ENCODE measurements around the gene PLCG2.

PLCG2 gene

DNA sequence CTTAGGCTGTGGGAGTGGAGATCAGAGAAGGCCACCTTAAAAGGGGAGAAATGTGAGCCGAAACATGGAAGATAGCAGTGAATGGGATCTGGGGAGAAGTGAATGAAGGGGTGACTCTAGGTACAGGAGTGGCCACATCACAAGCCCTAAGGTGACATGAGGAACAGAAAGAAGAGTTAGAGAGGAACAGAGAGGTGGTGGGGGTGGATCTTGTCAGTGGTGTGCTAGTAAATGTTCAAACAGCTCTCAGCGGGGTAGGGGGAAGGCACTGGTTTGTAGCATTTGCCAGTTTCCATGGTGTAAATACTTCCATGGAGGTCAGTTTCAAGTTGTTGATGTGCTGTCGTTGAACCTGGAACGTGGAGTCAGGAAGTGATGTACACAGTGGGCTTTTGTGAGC is 141.4 kb downstream of the PLCG2 start:
- Histone ChIP-seq H3K4me2 (no peak overlapping the region), H4K20me1 (peaks cover 0 to 3% (median 0%) of the 10 kb centered on the region in 11 experiments; a peak in 2 of 22 replicates), H3K4me1 (0 out of 20 replicates have a peak, but pooled peaks cover 0 to 4% (median 0%) of the 10 kb centered on the region in 10 experiments), H3K4me3 (no peak overlapping the region), H3K36me3 (peaks cover 43 to 89% (median 66%) of the 10 kb centered on the region in 11 experiments), H3K27me3 (no peaks in the 10 kb centered on the region), H3K27ac (no peak overlapping the region), H3K9me3 (replicated peaks in 1 of 11) (no peaks in the 10 kb centered on the region), H3K9ac (no peak overlapping the region)
- TF ChIP-seq Cebpa-rat (IDR thresholded peaks at IDR 0.05) = no peak

DNA sequence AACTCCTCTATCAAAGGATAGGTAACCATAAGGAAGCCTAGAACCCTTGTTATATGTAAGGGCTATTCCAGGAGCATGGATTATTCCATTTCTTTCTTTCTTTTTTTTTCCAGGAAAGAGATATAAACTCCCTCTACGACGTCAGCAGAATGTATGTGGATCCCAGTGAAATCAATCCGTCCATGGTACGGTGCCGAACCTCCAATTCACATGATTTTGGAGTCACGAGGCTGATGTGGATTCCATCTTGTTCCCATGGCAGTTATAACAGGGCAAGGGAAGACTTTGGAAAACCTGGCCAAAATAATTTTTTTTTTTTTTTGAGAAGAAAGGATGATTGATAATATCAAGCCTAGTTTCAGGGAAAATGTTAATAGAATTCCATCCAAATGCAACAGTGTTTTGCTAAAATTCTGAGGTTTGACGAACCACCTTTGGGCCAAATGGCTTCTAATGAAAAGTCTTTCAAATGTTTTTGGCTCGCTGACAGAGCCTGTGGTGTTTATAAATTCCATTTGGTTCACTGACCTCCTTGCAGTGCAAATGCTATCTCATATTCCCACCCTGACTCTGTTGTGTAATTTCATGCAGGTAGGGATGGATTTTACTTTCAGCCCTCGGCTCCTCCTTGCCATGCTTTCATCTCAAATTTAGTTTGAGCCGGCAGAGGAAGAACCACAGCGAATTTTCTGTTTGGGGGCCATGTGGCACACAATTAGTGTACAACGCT is 142.2 kb downstream of the PLCG2 start:
- Histone ChIP-seq H3K4me1 (0 out of 20 replicates have a peak, but pooled peaks cover 0 to 4% (median 0%) of the 10 kb centered on the region in 10 experiments), H3K36me3 (peaks cover 43 to 87% (median 65%) of the 10 kb centered on the region in 11 experiments), H4K20me1 (peaks cover 0 to 3% (median 0%) of the 10 kb centered on the region in 11 experiments; a peak in 2 of 22 replicates), H3K9me3 (replicated peaks in 1 of 11) (no peaks in the 10 kb centered on the region), H3K4me3 (no peak overlapping the region), H3K27ac (no peak overlapping the region), H3K27me3 (no peaks in the 10 kb centered on the region), H3K9ac (no peak overlapping the region), H3K4me2 (no peak overlapping the region)
- TF ChIP-seq Cebpa-rat (IDR thresholded peaks at IDR 0.05) = no peak

DNA sequence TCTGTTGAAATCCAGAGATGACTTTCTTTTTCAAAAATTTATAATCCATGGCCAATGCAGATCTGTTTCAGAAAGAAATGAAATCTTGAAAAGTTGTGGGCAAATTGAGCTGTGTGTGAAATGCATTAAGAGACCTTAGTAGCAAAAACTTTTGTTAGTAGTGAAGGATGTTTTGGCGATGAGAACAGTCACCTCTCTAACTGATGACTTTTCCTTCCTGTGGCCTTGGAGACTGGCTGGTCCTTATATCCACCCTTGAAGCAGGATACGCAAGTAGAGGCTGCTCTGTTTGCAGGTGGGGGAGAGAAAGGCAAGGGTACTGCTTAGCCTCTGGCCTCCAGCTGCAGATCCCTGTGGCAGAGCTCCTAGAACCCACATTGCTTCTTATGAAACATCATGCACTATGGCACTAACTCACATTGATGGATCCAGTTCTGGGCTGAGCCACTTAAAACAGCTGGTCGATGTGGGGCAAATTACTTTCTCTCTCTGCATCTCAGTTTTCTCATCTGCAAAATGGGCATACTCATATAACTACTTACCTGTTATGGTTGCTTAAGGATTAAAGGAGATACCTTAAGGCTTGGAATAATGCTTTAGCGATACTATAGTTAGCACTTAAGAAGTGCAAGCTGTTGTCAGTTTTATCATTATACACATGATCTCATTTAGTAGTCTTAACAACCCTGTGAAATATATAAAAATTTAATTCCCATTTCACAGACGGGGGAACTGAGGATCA is 142.9 kb downstream of the PLCG2 start:
- H3K9me3 ChIP-seq (replicated peaks in 1 of 11) = no peaks in the 10 kb centered on the region
- H3K4me1 ChIP-seq = 0 out of 20 replicates have a peak, but pooled peaks cover 0 to 4% (median 0%) of the 10 kb centered on the region in 10 experiments
- H3K36me3 ChIP-seq = peaks cover 43 to 90% (median 65%) of the 10 kb centered on the region in 11 experiments
- H3K27me3 ChIP-seq = no peaks in the 10 kb centered on the region
- no peak for TF ChIP-seq Cebpa-rat (IDR thresholded peaks at IDR 0.05)
- no peak overlapping the region for H3K9ac ChIP-seq
- H4K20me1 ChIP-seq = peaks cover 0 to 3% (median 0%) of the 10 kb centered on the region in 11 experiments; a peak in 2 of 22 replicates
- H3K27ac ChIP-seq = no peak overlapping the region
- H3K4me2 ChIP-seq = no peak overlapping the region
- no peak overlapping the region for H3K4me3 ChIP-seq

DNA sequence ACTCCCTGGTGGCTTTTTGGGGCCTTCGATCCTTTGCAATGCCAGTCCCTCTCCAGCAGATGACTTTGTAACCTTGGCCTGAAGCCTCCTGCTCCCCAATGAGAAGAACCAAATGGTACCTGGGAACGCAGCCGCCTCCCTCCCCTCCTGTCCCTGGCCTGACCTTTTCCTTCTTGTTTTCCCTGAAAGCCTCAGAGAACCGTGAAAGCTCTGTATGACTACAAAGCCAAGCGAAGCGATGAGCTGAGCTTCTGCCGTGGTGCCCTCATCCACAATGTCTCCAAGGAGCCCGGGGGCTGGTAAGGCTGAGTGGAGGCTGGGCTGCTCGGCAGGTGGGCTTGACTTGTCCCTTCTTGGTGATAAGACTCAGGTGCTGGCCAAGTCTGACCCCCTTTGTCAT is 144.2 kb downstream of the PLCG2 start:
- no peak overlapping the region for H3K4me2 ChIP-seq
- no peak overlapping the region for H3K27ac ChIP-seq
- no peaks in the 10 kb centered on the region for H3K27me3 ChIP-seq
- H3K9ac ChIP-seq = no peak overlapping the region
- no peaks in the 10 kb centered on the region for H3K9me3 ChIP-seq (replicated peaks in 1 of 11)
- H3K36me3 ChIP-seq = peaks cover 51 to 96% (median 75%) of the 10 kb centered on the region in 11 experiments
- H3K4me3 ChIP-seq = no peak overlapping the region
- peaks cover 0 to 4% (median 0%) of the 10 kb centered on the region in 10 experiments; a peak in 4 of 20 replicates for H3K4me1 ChIP-seq
- peaks cover 0 to 7% (median 0%) of the 10 kb centered on the region in 11 experiments; a peak in 2 of 22 replicates for H4K20me1 ChIP-seq
- TF ChIP-seq Cebpa-rat (IDR thresholded peaks at IDR 0.05) = no peak

DNA sequence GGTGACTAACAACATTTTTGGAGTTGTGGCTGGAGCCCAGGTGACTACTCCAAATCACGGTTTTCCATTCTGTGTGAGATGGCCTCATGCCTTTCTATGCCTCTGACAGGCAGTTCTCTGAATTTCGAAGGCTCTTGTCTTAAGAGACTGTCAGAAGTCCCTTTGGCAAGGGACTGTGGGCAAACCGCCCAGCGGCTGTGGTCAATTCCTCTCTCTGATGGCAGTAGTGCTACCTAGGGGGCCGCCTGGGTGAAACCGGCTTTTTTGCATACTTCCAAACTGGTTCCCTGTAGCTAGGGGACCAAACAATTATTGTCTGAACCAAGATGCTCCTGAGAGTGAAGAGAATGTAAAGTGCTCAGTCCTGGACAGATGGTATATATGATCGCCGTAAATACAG is 145.9 kb downstream of the PLCG2 start:
- peaks cover 59 to 97% (median 78%) of the 10 kb centered on the region in 11 experiments for H3K36me3 ChIP-seq

DNA sequence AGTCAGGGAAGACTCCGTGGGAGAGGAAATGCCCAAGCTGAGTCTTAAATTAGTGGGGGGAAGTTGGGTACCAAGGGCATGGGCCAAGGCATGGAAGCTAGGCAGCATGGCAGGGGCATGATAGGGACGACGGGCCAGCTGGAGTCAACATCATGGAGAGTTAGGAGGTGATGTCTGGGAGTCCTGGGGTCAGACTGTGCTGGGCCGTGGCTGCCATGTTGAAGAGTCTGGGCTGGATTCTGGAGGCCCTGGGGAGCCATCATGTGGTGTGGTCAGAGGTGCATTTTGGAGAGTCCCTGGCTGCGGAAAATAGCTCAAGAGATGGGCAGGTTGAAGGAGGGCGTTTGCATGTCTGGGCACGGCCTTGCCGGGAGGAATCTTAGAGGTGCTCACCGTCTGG is 146.9 kb downstream of the PLCG2 start:
- Histone ChIP-seq H3K9ac (no peak overlapping the region), H3K9me3 (replicated peaks in 1 of 11) (no peaks in the 10 kb centered on the region), H3K27me3 (no peaks in the 10 kb centered on the region), H3K4me3 (no peak overlapping the region), H4K20me1 (peaks cover 0 to 8% (median 0%) of the 10 kb centered on the region in 11 experiments; a peak in 3 of 22 replicates), H3K4me1 (peaks cover 0 to 16% (median 5%) of the 10 kb centered on the region in 10 experiments; a peak in 9 of 20 replicates), H3K4me2 (no peak overlapping the region), H3K27ac (no peak overlapping the region), H3K36me3 (peaks cover 58 to 96% (median 78%) of the 10 kb centered on the region in 11 experiments)
- TF ChIP-seq Cebpa-rat (IDR thresholded peaks at IDR 0.05) = no peak

More for the DNA sequence above, 145.9 kb downstream of the PLCG2 start:
- Histone ChIP-seq H3K4me1 (peaks cover 0 to 16% (median 5%) of the 10 kb centered on the region in 10 experiments; a peak in 9 of 20 replicates), H3K4me2 (no peak overlapping the region), H3K4me3 (no peak overlapping the region), H3K9ac (no peak overlapping the region), H3K9me3 (replicated peaks in 1 of 11) (no peaks in the 10 kb centered on the region), H4K20me1 (peaks cover 0 to 8% (median 0%) of the 10 kb centered on the region in 11 experiments; a peak in 3 of 22 replicates), H3K27me3 (no peaks in the 10 kb centered on the region), H3K27ac (no peak overlapping the region)
- TF ChIP-seq Cebpa-rat (IDR thresholded peaks at IDR 0.05) = no peak

DNA sequence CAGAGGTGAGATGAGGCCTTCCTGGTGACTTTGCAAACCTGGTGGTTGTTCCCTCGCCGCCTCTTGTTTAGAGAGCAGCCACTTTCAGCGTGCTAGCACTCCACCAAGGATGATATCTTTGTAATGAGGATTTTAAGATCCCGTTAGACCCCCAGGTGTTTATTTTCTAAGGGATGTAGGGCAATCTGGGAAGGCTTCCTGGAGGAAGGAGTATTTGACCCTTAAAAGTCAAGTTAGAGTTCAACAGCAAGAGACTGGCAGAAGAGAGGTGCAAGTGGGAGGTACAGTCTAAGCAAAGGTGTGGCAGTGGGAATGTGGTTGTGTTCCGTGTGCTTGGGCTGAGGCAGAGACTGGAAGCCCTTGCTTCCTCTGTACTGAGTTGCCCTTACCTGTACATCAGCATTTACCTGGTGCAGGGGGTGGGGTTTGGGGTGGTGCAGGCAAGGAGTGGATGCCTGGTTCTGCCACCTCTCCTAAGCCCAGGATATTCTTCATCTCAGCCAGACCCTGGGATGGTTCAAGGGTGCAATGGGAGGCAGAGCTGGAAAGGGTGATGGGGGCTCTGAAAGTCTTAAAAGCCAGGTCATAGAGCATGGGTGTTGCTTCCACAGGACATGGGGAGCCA is 148.6 kb downstream of the PLCG2 start:
- peaks cover 58 to 96% (median 75%) of the 10 kb centered on the region in 11 experiments for H3K36me3 ChIP-seq
- no peak overlapping the region for H3K27ac ChIP-seq
- no peak overlapping the region for H3K4me3 ChIP-seq
- H3K9me3 ChIP-seq (replicated peaks in 1 of 11) = no peaks in the 10 kb centered on the region
- H3K4me1 ChIP-seq = peaks cover 0 to 16% (median 5%) of the 10 kb centered on the region in 10 experiments; a peak in 9 of 20 replicates
- TF ChIP-seq Cebpa-rat (IDR thresholded peaks at IDR 0.05) = no peak
- H3K9ac ChIP-seq = no peak overlapping the region
- no peak overlapping the region for H3K4me2 ChIP-seq
- H3K27me3 ChIP-seq = no peaks in the 10 kb centered on the region
- H4K20me1 ChIP-seq = peaks cover 0 to 8% (median 0%) of the 10 kb centered on the region in 11 experiments; a peak in 3 of 22 replicates

DNA sequence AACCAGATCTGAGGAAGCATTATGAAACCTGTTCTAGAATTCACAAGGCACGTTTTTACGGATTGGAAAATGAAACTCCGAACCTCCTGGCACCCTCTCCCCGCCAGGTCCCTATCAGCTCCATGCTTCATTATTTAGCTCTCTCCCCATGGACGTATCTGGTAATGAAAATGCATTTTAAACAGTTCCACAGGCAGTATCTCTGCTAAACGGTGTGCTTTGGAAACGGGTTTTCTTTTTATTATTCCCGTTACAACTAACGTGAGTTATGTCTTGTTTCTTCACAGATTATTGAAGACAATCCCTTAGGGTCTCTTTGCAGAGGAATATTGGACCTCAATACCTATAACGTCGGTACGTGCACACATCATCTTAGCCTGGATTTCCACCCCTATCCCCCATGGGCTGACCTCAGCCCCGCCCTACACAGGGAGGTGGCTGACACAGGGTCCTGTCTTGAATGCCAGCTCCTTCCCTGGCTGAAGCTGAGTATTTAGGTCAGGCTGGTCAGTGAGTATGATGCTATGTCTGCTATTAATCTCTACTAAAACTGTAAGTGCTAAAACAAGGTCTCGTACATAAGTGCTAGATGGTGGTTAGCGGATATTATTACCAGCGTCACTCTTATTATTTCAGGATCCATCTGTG is 149.3 kb downstream of the PLCG2 start:
- Histone ChIP-seq H3K4me3 (no peak overlapping the region), H3K27ac (peak overlapping the region in 1 of 11 experiments; percentile 20; a peak in 1 of 22 replicates), H3K36me3 (peaks cover 55 to 96% (median 75%) of the 10 kb centered on the region in 11 experiments), H3K4me2 (peak overlapping the region in 3 of 11 experiments; percentile 50 to 62 (median 56); a peak in 6 of 22 replicates), H3K27me3 (no peaks in the 10 kb centered on the region), H4K20me1 (peaks cover 0 to 8% (median 0%) of the 10 kb centered on the region in 11 experiments; a peak in 3 of 22 replicates), H3K4me1 (peaks cover 0 to 16% (median 5%) of the 10 kb centered on the region in 10 experiments; a peak in 9 of 20 replicates), H3K9ac (peak overlapping the region in 2 of 11 experiments; percentile 8 to 48; a peak in 2 of 22 replicates), H3K9me3 (replicated peaks in 1 of 11) (no peaks in the 10 kb centered on the region)
- no peak for TF ChIP-seq Cebpa-rat (IDR thresholded peaks at IDR 0.05)

All from BLaER1 treated with 17β-estradiol and CSF1 and Interleukin-3, amounts not matched to agents 10 nM and 100 nM (cell line).